NCI-H345 treated with DMSO at 0.1 percent for 48 hours (cell line): Measurements from ENCODE around the gene LRRC32.
A peak's percentile ranks its signal among the peaks of the same experiment; 100 is the strongest.
"Not testable (repeated sequence)": the region's sequence is repeated elsewhere in the genome, so short reads cannot be mapped to it uniquely, and the experiment has no call there.

Experiments used
- DNase-seq: peaks from one replicate; lab custom pipeline; 2025; ENCODE audit not compliant: unreplicated experiment; lab: John Stamatoyannopoulos, UW

The LRRC32 gene

DNA sequence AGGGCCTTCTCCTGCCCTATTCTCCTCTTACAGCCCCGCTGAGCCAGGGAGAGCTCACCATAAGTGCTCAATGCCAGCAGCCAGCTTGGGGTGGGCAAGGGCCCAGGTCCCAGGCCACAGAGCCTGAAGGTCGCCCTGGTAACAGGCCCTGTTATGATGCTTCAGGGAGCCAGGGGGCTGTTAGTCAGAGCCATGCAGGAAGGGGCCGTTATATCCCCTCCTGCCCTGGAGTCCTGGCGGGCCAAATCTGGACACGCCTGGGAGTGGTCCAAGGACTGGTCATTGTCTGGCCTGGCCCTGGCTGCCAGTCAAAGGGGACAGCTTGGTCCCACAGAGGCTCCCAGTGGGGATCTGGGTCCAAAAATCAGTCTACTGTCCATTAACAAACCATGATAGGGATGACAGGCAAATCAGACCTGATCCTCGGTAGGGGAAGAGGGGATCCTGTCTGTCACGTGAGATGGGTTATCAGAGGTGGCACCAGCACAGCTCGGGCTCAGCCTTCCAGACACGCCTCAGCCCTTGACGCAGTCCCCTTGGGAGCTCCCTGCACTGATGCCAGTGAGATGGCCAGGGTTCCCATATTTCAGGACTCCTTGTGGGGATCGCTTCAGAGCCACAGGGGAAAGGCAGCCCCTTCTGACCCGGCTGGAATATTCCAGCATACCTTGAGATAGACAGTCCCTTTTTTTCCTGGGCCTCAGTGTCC is 55.9 kb downstream of the LRRC32 start:
- no peak for DNase-seq

- DNase-seq = no peak
Measured at GRCh38 chr11:76613901-76614300, 56.6 kb downstream of the LRRC32 start.

DNA sequence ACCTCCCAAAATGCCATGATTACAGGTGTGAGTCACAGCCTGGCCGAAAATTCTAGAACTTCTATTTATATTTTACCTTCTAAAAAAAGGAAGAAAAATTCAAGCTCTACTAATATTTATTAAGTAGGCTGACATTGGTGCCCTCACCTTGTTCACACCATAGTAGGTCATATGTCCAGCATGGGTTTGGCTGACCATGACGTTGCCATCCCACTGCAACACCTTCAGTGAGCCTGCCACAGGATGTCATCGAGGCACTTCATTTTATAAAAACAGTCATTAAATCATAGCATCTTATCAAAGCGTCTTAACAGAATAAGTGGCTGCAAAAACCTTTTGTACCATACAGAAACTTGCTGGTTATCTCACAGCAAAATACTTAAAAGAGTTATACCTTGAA is 58.3 kb downstream of the LRRC32 start:
- DNase-seq = no peak

GRCh38 chr11:76610871-76611475 is 59.6 kb downstream of the LRRC32 start:
- DNase-seq = peak; percentile 33

DNA sequence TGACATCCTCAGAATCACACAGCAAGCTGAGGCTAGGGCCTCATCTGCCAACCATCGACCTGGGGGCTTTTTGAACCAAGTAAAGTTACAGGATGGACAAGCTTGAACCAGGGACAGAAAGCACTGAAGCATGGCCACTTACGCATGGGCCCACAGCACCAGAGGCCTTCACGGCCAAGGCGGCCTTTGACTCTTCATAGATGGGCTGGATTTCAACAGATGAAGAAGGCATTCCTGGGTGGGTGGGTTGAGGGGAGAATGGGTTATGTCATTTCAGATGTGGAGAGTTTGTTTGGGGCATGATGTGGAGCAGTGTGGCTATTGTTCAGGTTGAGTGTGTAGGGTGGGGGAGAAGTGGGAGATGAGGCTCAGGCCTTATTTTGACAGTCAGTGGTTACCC is 60.2 kb downstream of the LRRC32 start:
- DNase-seq = no peak

DNA sequence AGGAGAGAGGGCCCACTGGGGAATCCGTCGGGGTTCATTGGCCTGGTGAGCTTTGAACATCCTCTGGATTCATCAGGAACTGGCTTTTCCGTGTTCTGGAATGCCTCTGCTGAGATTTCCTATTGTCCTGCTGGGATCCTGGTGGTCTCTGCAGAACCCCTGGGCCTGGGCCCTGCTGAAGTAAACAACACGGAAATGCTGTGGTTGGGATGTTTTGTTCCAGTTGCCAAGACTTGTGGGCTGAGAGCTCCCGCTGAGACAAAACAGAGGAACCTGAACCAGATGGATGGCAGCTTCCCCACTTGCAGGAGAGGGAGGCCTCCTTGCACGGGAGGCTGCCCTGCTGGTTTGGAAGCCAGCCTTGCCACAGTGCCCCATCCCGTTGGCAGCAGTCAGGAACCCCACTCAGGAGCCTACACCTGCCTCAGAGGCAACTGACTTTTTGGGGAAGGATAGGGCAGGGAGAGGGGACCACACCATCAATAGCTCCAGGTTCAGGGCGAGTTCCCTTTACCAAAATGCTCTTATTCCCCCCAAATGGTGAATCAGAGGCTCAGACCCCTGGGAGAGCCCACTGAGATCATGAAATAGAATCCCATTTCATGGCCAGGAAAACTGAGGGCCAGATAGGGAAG is 60.7 kb downstream of the LRRC32 start:
- DNase-seq = no peak

DNA sequence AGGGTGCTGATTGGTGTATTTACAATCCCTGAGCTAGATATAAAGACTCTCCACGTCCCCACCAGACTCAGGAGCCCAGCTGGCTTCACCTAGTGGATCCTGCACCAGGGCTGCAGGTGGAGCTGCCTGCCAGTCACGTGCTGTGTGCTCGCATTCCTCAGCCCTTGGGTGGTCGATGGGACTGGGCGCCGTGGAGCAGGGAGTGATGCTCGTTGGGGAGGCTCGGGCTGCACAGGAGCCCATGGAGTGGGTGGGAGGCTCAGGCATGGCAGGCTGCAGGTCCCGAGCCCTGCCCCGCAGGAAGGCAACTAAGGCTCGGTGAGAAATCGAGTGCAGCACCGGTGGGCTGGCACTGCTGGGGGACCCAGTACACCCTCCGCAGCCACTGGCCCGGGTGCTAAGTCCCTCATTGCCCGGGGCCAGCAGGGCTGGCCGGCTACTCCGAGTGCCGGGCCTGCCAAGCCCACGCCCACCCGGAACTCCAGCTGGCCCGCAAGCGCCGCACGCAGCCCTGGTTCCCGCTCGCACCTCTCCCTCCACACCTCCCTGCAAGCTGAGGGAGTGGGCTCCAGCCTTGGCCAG is 61.6 kb downstream of the LRRC32 start:
- not testable (repeated sequence) for DNase-seq

GRCh38 chr11:76608228-76608627 is 62.3 kb downstream of the LRRC32 start:
- DNase-seq = not testable (repeated sequence)
